GM23338 (cell line): ENCODE measurements around the gene CNOT6.

Experiments used
- EZH2 ChIP-seq: fragments of 200-600 bp; sonication (generic); IDR thresholded peaks from one replicate; pipeline ENCODE4 v1.8.0; 2017; ENCODE audit warnings: antibody characterized with exemption, mild to moderate bottlenecking, low read depth; ENCODE audit not compliant: unreplicated experiment
- EZH2phosphoT487 ChIP-seq: fragments of 200-600 bp; sonication (generic); IDR thresholded peaks from one replicate; pipeline ENCODE4 v1.8.1; 2018; ENCODE audit warnings: antibody characterized with exemption; ENCODE audit not compliant: unreplicated experiment
- ZNF331 ChIP-seq: fragments of 250-450 bp; sonication (Bioruptor Pico); IDR thresholded peaks from 2 replicates; pipeline ENCODE4 v1.5.0; 2020; ENCODE audit warnings: low read depth, mild to moderate bottlenecking, moderate library complexity
- TF ChIP-seq, protein P1 (sequence below), 2 experiments: fragments of 200-600 bp in 1 of 2; sonication (generic) in 1 of 2; conservative IDR thresholded peaks; 2 replicates each; pipeline versions ENCODE4 v1.5.1 to v1.6.1; 2016 to 2017; ENCODE audit warnings: antibody characterized with exemption in 2 of 2, low read depth in 2 of 2, mild to moderate bottlenecking in 2 of 2, moderate library complexity in 1 of 2

DNA sequence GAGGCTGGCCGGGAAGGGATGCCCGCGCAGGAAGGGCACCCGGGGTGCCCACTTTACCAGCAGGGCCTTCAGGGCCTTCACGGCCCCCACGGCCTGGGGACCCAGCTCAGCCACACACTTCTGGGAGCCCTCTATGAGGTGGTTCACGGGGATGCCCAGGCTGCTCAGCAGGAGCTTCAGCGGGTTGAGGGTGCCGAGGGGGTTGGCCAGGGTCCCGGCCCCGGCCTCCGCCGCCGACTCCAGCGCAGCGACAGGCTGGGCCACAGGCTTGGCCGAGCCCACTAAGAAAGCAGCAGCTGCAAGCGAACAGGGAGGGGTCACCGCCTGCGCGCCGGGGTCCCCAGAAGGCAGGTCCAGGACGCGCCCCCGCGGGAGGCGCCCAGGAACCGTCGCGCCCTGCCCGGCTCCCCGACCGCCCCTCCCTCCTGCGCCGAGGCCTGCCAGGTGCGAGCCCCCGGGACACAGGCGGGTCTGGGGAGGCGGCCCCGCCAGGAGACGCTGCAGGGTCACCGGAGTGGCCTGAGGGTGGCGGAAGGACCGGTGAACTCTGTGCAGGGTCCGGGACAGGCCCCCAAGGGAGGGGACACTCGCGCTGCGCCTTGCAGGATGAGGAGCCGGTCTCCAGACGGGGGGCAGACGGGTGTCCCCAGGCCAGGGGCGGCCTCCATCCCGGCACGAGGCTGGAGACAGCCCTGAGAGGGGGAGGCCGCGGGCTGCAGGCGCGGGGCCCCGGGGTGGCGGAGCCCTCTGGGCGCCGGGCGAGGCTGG lies 96.5 kb downstream of the CNOT6 start:
- TF ChIP-seq, protein P1, sequence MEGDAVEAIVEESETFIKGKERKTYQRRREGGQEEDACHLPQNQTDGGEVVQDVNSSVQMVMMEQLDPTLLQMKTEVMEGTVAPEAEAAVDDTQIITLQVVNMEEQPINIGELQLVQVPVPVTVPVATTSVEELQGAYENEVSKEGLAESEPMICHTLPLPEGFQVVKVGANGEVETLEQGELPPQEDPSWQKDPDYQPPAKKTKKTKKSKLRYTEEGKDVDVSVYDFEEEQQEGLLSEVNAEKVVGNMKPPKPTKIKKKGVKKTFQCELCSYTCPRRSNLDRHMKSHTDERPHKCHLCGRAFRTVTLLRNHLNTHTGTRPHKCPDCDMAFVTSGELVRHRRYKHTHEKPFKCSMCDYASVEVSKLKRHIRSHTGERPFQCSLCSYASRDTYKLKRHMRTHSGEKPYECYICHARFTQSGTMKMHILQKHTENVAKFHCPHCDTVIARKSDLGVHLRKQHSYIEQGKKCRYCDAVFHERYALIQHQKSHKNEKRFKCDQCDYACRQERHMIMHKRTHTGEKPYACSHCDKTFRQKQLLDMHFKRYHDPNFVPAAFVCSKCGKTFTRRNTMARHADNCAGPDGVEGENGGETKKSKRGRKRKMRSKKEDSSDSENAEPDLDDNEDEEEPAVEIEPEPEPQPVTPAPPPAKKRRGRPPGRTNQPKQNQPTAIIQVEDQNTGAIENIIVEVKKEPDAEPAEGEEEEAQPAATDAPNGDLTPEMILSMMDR (conservative IDR thresholded peaks at IDR 0.05; ENCODE audit: low read depth in 2 of 2), result peak in 1 of 2 experiments; percentile 48; a peak in 2 of 4 replicates
- no peak for TF ChIP-seq ZNF331 (CRISPR knock-in tag)
- peak; percentile 63 for TF ChIP-seq EZH2
- TF ChIP-seq EZH2phosphoT487, result no peak
